Erythroblast (primary cell): ENCODE results near the gene CELA1.

Experiments used
- GATA1 ChIP-seq: IDR thresholded peaks from 2 replicates; pipeline ENCODE4 v1.6.1; 2011; ENCODE audit warnings: low read depth, mild to moderate bottlenecking, control low read depth, low read length, moderate library complexity
- POLR2A ChIP-seq: IDR thresholded peaks from 2 replicates; pipeline ENCODE4 v1.6.1; 2011; ENCODE audit warnings: mild to moderate bottlenecking, low read length

DNA sequence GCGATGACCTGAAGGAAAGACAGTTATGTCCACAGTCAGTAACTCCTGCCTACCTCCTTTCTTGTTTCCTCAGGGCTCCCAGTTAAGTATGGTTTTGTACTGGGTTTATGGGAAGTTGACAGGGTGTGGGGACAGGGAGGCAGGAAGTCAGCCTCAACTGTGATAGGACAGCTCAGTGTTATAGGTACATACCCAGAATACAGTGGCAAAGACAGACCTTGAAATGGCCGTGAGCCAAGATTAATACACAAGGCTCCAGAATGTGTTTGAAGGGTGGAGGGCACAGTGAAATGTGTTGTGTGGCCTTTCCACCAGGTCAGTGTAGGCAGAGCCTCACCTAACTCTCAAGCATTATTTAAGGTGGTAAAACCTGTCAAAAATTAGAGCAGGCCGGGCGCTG lies 17.9 kb downstream of the CELA1 start:
- TF ChIP-seq POLR2A (no peak), GATA1 (no peak)
